HG02840 (cell line): ENCODE data around the gene BCL2L2.
"Not testable (repeated sequence)": the region's sequence is repeated elsewhere in the genome, so short reads cannot be mapped to it uniquely, and the experiment has no call there.

Experiments
- ATAC-seq: cut with Tn5 transposase; IDR thresholded peaks from one replicate; pipeline ENCODE4 v1.9.1; 2021; ENCODE audit warnings: mild to moderate bottlenecking, moderate library complexity, moderate number of reproducible peaks; ENCODE audit not compliant: unreplicated experiment, low FRiP score

BCL2L2 gene, protein sequence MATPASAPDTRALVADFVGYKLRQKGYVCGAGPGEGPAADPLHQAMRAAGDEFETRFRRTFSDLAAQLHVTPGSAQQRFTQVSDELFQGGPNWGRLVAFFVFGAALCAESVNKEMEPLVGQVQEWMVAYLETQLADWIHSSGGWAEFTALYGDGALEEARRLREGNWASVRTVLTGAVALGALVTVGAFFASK

DNA sequence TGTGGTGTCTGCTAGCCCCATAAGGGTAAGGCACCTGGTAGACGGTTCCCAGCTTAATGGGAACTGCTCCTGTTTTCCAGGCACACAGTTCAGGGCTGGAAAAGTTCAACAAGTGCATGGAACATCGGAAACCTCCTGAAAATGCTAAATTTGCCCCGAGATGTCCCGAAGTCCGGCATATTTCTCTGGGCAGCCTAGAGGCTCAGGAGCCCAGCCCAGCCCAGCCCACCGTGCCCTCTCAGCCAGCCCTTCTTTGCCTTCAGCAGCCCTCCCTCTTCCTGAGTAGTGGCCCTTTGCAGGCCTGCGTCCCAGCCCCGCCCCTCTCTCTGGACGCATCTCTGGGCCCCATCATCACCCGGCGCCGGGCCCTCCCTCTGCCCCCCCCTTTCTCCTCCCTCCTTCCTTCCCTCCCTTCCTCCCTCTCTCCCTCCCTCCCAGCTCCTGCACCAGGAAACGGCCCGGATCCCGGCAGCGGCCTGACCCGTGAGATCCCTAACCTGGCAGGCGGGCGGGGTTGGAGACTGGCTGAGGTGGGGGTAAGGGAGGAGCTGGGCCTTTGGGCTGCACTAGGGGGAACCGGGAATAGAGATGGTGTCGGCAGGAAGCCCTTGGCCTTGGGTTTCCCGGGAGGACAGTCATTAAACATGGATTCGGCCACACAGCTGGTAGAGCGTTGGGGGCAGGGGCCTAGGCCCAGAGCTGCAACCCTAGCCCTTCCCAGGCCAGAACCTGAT is at the start of gene BCL2L2:
BCL2L2 (plus strand) TSS at position 422 of the 734 bp plus-strand sequence. CDS start 935 bp downstream, outside the sequence.
- ATAC-seq, result no peak

DNA sequence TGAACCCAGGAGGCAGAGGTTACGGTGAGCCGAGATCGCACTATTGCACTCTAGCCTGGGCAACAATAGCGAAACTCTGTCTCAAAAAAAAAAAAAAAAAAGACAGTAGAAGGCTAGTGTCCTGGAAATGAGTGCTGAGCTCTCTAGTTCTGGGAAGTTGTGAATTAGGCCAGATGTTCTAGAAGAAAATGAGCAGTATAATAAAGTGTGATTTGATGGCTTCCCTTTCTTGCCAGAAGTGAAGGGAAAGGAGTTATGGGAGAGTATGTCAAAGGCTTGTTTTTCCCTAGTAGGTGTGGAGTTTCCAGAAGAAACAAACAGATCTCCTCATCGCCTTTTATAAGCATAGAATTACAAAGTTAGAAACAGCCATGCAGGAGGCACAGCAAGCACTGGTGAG is 48.4 kb upstream of the BCL2L2 start:
- ATAC-seq, result no peak

DNA sequence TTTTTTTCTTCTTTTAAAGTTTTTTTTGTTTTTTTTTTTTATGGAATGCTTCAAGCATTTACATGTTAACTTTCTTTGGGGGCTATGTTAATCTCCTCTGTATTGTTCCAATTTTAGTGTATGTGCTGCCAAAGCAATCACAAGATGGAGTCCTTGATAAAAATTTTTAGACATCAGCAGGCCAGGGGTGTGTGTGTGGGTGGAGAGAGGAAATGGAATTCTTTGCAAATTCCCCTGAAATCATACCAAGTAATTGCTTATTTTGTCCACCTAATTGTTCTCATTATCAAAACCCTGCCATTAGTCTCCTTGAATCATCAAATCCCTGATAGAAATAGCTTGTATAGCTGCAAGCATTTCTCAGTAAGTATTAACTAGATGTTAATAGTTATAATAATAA is 47.2 kb upstream of the BCL2L2 start:
- ATAC-seq, result no peak

DNA sequence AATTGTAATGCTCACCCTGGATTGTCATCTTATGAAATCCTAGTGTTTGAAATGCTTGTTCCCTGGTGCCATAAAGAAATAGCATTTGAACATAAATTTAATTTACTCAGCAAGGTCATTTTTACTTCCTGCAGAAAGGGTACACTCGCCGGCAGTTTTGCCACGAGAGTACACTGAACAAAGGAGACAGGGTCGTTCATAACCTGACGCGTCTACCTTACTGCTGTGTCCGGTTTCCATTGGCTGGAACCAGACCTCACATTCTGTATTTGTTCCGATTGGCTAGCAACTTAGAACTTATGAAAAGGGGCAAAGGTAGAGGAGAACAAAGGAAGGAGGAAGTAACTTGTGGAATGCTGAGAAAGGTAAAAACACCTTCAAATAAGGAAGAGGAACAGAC is 45.8 kb upstream of the BCL2L2 start:
- not testable (repeated sequence) for ATAC-seq

DNA sequence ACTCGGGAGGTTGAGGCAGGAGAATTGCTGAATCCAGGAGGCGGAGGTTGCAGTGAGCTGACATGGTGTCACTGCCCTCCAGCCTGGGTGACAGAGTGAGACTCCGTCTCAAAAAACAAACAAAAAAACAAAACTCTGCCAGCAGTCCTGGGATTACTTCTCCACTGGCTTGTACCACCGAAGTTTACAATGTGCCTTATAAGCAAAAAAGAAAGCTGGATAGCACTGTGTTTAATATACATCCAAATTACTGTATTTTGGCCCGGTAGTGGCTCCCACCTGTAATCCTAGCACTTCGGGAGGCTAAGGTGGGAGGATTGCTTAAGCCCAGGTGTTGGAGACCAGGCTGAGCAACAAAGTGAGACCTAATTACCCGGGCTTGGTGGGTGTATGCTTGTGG is 37.4 kb upstream of the BCL2L2 start:
- no peak for ATAC-seq

DNA sequence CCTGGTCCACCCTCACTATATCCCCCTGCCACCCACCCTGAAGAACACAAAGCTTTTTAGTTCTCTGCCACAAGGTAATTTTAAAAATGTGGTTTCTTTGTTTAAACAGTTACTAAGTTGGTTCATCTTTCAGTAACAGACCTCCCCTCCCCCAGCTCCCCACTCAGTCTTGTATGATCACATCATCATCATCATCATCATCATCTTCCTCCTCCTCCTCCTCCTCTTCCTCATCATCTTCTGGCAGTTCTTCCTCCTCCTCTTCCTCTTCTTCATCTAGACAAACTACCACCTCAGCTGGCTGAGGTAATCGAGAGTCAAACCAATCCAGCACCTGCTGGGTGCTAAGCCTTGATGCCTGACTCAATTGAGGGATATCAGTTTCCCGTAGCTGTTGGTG is 31.2 kb upstream of the BCL2L2 start:
- no peak for ATAC-seq

DNA sequence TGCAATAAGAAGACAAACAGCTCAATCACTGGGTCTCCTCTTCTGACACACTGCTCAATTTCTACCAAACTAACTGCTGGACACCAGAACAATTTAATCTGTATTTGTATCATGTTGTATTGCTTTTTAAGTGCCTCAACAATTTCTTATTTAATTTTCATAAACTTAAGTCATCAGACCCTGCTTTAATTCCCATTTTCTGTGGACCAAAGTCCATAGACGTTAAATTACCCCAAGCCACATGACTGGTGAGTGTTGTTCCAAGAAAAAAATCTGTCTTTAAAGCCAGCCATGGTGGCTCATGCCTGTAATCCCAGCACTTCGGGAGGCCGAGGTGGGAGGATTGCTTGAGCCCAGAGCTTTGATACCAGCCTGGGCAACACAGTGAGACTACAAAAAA is 29.4 kb upstream of the BCL2L2 start:
- ATAC-seq, result no peak

DNA sequence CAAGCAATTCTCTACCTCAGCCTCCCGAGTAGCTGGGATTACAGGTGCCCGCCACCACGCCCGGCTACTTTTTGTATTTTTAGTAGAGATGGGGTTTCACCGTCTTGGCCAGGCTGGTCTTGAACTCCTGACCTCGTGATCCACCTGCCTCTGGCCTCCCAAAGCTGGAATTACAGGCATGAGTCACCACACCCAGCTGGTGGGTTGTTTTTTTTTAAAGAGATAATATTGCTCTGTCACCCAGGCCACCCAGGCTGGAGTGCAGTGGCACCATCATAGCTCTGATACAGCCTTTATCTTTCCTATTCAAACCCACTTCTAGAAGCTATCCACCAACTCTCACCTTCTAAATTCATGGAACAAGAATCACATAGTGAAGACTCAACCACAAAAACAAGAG is 28.7 kb upstream of the BCL2L2 start:
- ATAC-seq, result not testable (repeated sequence)

DNA sequence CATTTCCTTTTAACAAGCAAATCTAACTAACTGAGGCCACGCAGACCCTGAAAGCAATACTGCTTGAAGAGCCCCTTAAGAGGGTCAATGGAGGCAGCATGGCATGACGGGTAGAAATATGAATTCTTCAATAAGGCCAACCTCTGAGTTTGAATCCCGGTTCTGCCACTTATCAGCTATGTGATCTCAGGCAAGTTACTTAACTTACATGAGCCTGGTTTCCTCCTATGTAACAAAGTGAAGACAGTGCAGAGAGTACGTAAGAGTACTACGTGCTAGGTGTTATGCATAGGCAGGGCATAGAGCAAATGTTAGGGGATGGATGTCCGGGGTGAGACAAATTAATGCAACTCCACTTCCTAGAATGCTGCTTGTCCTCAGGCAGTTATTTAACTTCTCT is 25.4 kb upstream of the BCL2L2 start:
- no peak for ATAC-seq

DNA sequence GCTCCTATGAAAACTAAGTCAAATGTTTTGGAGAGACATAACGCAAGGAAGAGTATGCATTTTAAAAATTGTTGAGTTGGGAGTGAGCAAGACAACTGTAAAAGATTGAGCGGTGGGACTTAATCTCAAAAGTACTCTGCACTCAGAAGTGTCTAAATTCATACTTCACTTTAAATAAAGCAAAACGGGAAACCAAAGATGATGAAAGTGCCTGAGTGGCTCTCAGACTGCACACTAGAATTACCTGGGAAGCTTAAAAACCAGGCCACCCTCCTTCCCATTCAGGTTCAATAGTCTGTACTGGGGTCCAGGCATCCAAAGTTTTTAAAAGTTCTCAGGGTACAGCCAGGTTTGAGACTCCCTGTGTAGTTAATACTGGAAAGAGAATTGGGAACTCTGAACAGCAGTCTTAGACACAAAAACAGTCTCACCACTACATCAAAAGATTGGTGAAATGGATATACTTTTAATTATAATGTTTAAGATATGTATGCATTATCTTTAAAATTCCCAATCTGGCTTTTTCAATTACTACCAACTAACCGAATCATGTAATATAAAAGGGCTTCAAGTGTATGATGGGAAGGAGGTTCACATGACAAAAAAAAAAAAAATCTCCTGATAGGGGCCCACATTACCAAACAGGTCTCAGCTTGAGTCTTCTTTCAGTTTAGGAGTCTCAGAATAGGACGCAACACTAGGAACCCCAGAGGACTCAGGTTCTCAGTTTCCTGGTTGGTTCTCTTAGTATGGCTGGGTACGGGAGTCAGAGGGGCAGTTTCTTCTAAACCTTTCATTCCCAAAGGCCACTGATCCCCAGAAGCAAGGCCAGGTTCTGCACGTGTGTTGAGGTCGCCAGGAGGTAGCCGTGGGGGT is 21.7 kb upstream of the BCL2L2 start:
- no peak for ATAC-seq

DNA sequence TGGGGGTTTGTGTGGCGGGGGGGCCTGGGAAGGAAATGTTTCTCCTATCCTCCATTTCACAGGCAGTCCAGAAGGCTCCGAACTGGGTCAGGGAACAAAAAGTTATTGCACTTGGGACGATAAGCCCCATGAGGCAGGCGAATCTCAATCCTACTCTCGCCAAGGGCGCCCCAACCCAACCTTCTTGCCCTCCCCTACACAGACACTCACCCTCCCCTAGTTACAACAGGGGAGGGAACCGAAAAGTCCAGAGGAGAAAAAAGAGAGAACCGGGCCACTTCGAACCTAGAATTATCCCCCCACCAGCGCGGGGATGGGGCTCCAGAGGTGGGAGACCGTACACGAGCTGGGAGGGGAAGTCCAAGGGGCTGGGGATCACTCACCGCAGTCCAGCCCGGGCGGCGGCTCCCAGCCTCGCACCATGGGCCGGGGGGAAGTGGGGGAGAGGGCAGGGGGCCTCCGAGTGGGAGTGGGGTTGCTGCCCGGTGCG is 21.1 kb upstream of the BCL2L2 start:
- peak; percentile 5 for ATAC-seq

DNA sequence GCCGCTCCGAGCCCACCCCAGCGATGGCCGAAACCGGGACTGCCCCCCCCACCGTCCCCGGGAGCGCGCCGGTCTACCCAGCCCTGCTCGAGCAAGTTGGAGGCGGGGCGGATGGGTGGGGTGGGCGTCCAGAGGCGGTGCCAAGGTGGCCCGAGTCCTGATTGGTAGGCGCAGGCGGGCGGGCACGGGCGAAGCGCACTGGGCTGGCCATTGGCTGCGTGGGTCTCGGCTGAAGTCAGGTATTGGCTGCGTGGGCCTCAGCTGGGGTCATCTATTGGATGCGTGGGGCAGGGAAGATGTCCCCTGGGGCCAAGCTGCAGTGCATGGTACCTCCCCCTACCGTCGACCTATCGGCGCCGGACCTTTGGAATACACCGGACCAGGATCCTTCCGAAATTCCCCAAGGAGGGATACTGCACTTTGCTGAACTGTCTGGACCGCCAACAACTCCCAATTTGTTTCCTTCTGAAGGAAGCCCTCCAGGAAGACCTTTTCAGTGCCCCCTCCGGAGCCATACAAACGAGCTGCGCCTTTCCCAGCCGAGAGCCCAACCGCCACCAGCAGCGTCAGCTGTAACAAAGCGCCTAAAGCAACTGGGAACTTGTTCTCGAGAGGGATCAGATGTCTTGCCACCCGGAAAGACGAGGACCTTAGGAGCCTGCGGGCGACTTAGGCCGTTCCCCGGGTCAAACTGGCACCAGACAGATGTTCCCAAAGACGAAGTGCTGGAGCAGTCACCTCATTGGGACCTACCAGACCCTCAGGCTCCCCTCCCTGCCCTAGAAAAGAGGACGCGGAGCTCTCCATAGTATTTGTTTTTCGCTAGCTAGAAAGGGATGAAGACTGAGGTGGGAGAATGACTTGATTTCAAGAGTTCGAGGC is 20.4 kb upstream of the BCL2L2 start, which contains the start of gene HOMEZ:
HOMEZ (minus strand) TSS at position 113 of the 882 bp plus-strand sequence. CDS start 180 bp downstream, outside the sequence.
- peak; percentile 98 for ATAC-seq

DNA sequence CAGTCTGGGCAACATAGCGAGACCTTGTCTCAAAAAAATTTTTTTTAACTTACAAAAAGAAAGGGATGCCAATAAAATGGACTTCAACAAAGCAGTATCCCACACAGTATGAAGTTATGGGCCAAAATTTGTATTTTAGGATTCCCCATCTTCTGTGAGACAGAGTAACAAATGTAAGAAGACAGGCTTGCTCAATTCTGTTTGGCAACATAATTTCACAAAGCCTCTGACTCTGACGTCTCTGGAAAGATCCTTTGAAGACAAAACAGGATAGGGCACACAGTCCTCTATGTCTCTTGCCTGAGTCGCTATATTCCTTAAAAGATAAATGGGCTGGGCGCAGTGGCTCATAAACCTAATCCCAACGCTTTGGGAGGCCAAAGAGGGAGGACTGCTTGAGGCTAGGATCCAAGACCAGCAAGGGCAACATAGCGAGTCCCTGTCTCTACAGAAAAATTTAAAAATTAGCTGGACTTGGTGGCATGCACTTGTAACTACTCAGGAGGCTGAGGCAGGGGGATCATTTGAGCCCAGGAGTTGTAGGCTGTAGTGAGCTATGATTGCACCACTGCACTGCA is 19.6 kb upstream of the BCL2L2 start:
- no peak for ATAC-seq

DNA sequence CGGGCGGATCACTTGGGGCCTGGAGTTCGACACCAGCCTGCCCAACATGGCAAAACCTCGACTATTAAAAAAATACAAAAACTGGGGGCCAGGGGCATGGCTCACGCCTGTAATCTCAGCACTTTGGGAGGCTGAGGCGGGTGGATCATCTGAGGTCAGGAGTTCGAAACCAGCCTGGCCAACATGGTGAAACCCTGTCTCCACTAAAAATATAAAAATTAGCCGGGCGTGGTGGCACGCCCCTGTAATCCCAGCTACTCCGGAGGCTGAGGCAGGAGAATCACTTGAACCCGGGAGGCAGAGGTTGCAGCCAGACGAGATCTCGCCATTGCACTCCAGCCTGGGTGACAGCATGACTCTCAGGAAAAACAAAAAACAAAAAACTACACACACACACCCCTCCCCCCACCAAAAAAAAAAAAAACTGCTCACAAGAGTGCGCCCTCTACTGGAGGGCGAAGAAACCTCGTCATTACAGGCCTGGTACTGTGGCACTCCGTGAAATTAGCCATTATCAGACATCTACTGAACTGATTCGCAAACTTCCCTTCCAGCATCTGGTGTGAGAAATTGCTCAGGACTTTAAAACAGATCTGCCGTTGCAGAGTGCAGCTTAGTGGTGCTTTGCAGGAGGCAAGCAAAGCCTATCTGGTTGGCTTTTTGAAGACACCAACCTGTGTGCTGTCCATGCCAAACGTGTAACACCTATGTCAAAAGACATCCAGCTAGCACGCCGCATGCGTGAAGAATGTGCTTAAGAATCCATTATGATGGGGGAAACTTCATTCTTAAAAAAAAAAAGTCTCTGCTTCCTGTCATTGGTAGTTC is 11.7 kb upstream of the BCL2L2 start:
- no peak for ATAC-seq

DNA sequence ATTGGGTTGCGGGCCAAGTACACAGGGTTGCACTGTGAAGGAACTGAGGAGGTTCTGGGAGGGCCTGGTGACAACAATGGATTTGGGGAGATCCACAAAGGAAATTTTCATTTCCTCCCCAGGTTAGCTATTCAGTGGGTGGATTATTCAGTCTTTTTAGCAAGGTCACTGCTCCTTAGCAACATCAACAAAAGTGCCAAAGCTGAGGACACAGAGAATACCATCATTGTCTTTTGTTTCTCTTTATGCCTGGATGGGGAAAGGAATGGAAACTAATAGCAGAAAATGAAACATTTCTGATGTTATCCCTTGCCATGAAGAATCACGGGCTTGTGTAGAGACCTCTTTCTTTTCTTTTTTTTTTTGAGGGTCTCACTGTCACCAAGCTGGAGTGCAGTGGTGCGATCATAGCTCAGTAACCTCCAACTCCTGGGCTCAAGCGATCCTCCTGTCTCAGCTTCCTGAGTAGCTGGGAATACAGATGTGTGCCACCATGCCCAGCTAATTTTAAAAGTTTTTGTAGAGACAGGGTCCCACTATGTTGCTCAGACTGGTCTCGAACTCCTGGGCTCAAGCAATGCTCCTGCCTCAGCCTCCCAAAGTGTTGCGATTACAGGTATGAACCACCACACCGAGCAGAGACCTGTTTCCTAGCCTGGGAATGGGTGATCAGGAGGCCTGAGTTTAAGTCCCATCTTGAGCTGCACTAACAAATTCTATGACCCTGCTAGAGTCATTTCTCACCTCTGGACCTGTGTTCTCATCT is 10.4 kb upstream of the BCL2L2 start:
- no peak for ATAC-seq

DNA sequence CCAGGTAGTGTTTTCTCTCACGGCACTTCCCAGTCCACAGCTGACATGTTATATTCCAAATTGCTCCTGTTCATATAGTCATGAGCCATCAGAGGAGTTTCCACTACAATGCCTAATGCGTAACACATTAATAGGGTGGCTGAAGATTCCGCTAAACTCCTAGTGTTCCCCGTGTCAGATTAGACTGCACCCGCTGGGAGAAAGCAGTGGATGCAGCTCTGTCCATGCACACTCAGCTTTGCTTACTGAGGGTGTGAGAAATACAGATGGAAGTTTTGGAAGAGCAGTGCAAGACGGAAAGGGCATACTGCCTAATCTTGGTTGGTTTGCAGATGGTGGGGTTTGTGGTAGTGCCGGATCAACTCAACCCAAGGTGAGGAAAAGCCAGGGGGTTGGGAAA is 9.5 kb upstream of the BCL2L2 start:
- no peak for ATAC-seq

DNA sequence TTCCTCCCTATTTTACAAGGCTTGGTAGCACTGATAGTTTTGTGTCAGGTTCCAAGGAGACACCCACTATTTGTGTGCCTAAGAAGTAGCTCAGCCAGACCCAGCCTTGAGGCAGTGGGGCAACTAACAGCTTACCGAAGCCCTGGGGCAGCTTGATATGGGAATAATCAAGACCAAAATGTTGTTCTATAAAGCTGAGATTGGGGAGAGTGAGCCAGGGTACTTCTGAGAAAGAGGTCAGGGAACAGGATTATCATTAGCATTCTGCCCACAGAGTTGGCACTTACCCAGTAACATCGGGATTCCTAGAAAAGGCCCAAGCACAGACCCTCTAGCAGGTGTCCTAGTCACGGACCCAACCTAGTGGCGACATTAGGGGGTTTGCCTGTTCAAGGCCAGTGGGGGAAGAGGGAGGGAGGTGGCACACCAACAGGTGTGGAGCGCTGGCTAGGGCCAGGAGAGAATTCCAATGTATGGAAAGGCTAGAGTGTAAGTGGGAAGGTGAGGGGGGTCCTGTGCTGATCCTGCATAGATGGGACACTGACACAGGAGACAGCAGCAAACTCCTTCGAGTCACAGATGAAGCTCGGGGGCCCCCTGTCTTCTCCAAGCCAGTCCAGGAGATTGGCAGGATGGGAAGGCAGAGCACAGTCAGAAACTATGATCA is 8.9 kb upstream of the BCL2L2 start:
- no peak for ATAC-seq
